ENCODE results near the gene ZNF260. TPM values are rescaled to one million over a fixed set of nuclear protein-coding genes. Genes with fewer than 3 reads are reported as not detected.

The ZNF260 gene
- total RNA-seq, 1 donor: 15.6 TPM

DNA sequence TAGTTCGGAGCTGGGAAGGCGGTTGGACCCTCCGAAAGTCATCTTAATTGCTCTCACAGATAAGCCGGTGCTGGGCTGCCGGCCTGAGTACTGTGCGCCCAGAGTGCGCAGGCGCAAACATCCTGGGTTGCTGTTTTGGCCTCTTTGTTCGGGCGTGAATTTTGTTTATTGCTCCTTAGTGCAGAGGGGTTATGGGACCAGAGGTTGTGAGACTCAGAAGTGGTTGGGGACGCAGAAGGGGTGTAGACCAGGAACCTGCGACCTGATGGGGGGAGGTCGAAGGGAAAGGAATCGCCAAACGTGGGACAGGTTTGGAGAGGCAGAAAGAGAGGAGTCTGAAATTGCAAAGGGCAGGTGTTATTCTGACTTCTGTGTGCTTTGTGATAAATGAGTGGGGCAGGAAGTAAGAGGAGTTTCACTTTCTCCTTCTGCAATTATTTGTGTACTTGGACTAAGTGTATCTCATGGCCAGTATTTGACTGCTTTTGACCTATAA lies 38.1 kb downstream of the ZNF260 start:
- H2AFZ ChIP-seq (ENCODE audit: low read length): peak overlapping the region; percentile 100
- peak; percentile 97 for DNase-seq (ENCODE audit: insufficient read length, low spot score, missing footprints)
- H4K20me1 ChIP-seq (ENCODE audit: insufficient read depth, low read length): no peaks in the 10 kb centered on the region
- H3K27ac ChIP-seq (ENCODE audit: low read depth, low read length): peak overlapping the region; percentile 98
- peaks cover 21% of the 10 kb centered on the region for H3K79me2 ChIP-seq (ENCODE audit: insufficient read depth, low read length)
- H3K4me1 ChIP-seq (ENCODE audit: insufficient read depth, low read length): peaks cover 16% of the 10 kb centered on the region
- TF ChIP-seq, protein P1, sequence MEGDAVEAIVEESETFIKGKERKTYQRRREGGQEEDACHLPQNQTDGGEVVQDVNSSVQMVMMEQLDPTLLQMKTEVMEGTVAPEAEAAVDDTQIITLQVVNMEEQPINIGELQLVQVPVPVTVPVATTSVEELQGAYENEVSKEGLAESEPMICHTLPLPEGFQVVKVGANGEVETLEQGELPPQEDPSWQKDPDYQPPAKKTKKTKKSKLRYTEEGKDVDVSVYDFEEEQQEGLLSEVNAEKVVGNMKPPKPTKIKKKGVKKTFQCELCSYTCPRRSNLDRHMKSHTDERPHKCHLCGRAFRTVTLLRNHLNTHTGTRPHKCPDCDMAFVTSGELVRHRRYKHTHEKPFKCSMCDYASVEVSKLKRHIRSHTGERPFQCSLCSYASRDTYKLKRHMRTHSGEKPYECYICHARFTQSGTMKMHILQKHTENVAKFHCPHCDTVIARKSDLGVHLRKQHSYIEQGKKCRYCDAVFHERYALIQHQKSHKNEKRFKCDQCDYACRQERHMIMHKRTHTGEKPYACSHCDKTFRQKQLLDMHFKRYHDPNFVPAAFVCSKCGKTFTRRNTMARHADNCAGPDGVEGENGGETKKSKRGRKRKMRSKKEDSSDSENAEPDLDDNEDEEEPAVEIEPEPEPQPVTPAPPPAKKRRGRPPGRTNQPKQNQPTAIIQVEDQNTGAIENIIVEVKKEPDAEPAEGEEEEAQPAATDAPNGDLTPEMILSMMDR (IDR thresholded peaks at IDR 0.05; ENCODE audit: extremely low read depth, low read depth, low read length): no peak
- peak overlapping the region; percentile 90 for H3K4me3 ChIP-seq (ENCODE audit: insufficient read depth, low read length)
- H3K9me3 ChIP-seq (ENCODE audit: low read depth, low read length): no peaks in the 10 kb centered on the region
- peak overlapping the region; percentile 99 for H3K4me2 ChIP-seq (ENCODE audit: insufficient read depth, low read length)
- no peaks in the 10 kb centered on the region for H3K36me3 ChIP-seq (ENCODE audit: insufficient read depth, low read length)
- H3K27me3 ChIP-seq (ENCODE audit: insufficient read depth, low read length): no peaks in the 10 kb centered on the region

DNA sequence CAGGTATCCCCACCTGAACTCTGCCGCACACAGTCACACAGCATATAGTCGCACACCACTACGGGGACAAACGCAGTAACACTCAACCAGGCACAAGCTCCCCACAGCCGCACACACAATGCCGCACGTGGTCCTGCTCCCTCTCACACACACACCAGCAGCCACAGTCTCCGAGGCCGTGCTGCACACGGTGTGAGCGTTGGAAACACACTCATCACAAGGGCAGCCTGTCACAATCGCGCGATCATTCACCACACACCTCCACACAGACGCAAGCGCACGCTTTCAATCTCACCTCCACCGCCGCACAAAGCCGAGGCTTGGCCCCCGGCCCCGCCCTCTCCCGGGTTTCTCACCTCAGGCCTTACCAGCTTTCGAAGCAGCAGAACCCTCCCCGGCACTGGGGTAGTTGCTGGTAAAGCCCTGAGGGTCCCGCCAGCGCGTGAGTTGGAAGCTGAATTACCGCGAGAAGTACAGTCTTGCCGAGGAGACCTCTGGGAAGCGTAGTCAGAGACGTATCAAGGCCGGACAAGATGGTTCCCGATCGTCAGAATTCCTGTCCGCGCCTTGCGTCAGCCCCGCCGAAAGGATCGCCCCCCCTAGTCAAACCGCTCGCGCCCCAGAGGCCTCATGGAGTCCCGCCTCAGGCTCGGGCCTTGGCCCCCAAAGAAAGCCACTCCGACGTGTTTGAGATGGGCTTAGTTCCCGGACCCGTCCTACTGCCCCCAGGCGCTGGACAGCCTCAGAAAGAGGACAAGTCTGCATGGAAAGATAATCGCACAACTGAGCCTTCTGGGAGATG lies 38.8 kb downstream of the ZNF260 start, which contains the start of gene ZNF566:
Gene ZNF566 (minus strand): TSS at position 444 of the 802 bp plus-strand sequence. CDS start 13,004 bp downstream, outside the sequence.
- Histone ChIP-seq H3K4me2 (ENCODE audit: insufficient read depth, low read length) (peak within 1 kb of the TSS; percentile 99), H3K27me3 (ENCODE audit: insufficient read depth, low read length) (no peaks in the 10 kb centered on the region), H3K4me3 (ENCODE audit: insufficient read depth, low read length) (peak within 1 kb of the TSS; percentile 90), H3K79me2 (ENCODE audit: insufficient read depth, low read length) (peaks cover 21% of the 10 kb centered on the region), H4K20me1 (ENCODE audit: insufficient read depth, low read length) (no peaks in the 10 kb centered on the region), H3K36me3 (ENCODE audit: insufficient read depth, low read length) (no peaks in the 10 kb centered on the region), H3K4me1 (ENCODE audit: insufficient read depth, low read length) (peaks cover 16% of the 10 kb centered on the region), H2AFZ (ENCODE audit: low read length) (peak within 1 kb of the TSS; percentile 100), H3K9me3 (ENCODE audit: low read depth, low read length) (no peaks in the 10 kb centered on the region), H3K27ac (ENCODE audit: low read depth, low read length) (peak within 1 kb of the TSS; percentile 98)
- TF ChIP-seq, protein P1 (IDR thresholded peaks at IDR 0.05; ENCODE audit: extremely low read depth, low read depth, low read length): no peak
- DNase-seq (ENCODE audit: insufficient read length, low spot score, missing footprints): peak; percentile 99

DNA sequence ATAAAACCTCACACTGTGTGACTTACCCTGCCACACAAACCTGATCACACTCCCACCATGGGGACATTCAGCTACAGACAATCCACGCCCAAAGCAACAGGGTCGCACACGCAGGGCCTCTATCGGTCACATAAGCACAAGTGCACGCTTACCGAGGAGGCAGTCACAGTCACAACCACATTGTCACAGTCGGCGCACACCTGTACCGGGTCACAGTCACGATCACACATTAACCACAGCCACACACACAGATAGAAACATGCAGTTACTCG lies 39.3 kb downstream of the ZNF260 start:
- DNase-seq (ENCODE audit: insufficient read length, low spot score, missing footprints): peak; percentile 69
- Histone ChIP-seq H3K36me3 (ENCODE audit: insufficient read depth, low read length) (no peaks in the 10 kb centered on the region), H3K9me3 (ENCODE audit: low read depth, low read length) (no peaks in the 10 kb centered on the region), H3K27me3 (ENCODE audit: insufficient read depth, low read length) (no peaks in the 10 kb centered on the region), H4K20me1 (ENCODE audit: insufficient read depth, low read length) (no peaks in the 10 kb centered on the region), H3K4me3 (ENCODE audit: insufficient read depth, low read length) (peak overlapping the region; percentile 90), H3K27ac (ENCODE audit: low read depth, low read length) (peak overlapping the region; percentile 98), H2AFZ (ENCODE audit: low read length) (peak overlapping the region; percentile 100), H3K4me2 (ENCODE audit: insufficient read depth, low read length) (peak overlapping the region; percentile 99), H3K4me1 (ENCODE audit: insufficient read depth, low read length) (peaks cover 16% of the 10 kb centered on the region), H3K79me2 (ENCODE audit: insufficient read depth, low read length) (peaks cover 24% of the 10 kb centered on the region)
- TF ChIP-seq, protein P1 (IDR thresholded peaks at IDR 0.05; ENCODE audit: extremely low read depth, low read depth, low read length): no peak

DNA sequence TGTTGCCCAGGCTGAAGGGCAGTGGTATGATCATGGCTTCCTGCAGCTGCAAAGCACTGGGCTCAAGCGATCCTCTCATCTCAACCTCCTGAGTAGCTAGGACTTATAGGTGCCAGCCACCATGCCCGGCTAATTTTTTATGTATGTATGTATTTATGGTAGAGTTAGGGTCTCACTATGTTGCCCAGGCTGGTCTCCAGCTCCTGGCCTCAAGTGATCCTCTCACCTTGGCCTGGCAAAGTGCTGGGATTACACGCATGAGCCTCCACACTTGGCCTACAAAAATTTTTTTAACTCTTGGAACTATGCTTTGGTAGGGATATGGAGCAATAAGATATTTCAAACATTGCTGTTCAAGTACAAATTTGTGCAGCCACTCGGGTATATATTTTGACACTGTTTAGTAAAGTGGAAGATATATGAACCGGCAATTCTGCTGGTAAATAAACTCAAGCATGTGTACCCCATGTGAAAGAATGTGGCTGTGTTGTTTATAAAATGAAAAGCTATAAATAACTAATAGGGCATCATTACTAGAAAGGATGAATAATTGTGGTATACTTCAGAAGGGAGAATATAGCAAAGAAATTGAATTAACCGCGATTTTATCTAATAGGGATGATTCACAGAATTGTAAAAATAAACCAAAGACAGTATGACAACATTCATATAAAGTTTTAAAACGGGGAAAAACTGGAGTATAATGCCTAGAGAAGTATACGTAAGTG lies 39.8 kb downstream of the ZNF260 start:
- no peaks in the 10 kb centered on the region for H3K27me3 ChIP-seq (ENCODE audit: insufficient read depth, low read length)
- H3K4me2 ChIP-seq (ENCODE audit: insufficient read depth, low read length): peak overlapping the region; percentile 99
- H3K27ac ChIP-seq (ENCODE audit: low read depth, low read length): peak overlapping the region; percentile 98
- H2AFZ ChIP-seq (ENCODE audit: low read length): peak overlapping the region; percentile 100
- H3K9me3 ChIP-seq (ENCODE audit: low read depth, low read length): no peaks in the 10 kb centered on the region
- H4K20me1 ChIP-seq (ENCODE audit: insufficient read depth, low read length): no peaks in the 10 kb centered on the region
- DNase-seq (ENCODE audit: insufficient read length, low spot score, missing footprints): peak; percentile 81
- H3K4me1 ChIP-seq (ENCODE audit: insufficient read depth, low read length): peaks cover 16% of the 10 kb centered on the region
- TF ChIP-seq, protein P1 (IDR thresholded peaks at IDR 0.05; ENCODE audit: extremely low read depth, low read depth, low read length): no peak
- peak overlapping the region; percentile 90 for H3K4me3 ChIP-seq (ENCODE audit: insufficient read depth, low read length)
- H3K36me3 ChIP-seq (ENCODE audit: insufficient read depth, low read length): no peaks in the 10 kb centered on the region
- H3K79me2 ChIP-seq (ENCODE audit: insufficient read depth, low read length): peaks cover 24% of the 10 kb centered on the region

Data from osteoblast (primary cell).